Colonic mucosa (tissue), 4 donors: Measurements from ENCODE around the gene NRTN. TPM values are rescaled to one million over a fixed set of nuclear protein-coding genes. Genes with fewer than 3 reads are reported as not detected.
A peak's percentile ranks its signal among the peaks of the same experiment; 100 is the strongest.

Experiments used
- DNase-seq: peaks from one replicate; pipeline ENCODE4 v3.0.0-alpha.2; 2020
- H3K27ac ChIP-seq: fragments of 200-600 bp; one replicate; pipeline ENCODE4 v1.8.0; 2021
- H3K27me3 ChIP-seq: fragments of 200-600 bp; one replicate; pipeline ENCODE4 v1.8.0; 2021
- H3K36me3 ChIP-seq: fragments of 200-600 bp; one replicate; pipeline ENCODE4 v1.8.0; 2021
- H3K4me1 ChIP-seq: fragments of 200-600 bp; one replicate; pipeline ENCODE4 v1.8.0; 2021; ENCODE audit warnings: mild to moderate bottlenecking
- H3K4me3 ChIP-seq: fragments of 200-600 bp; one replicate; pipeline ENCODE4 v1.8.0; 2021
- H3K9ac ChIP-seq, 2 donors: one replicate each; pipeline ENCODE4 v1.7.0; 2013; ENCODE audit warnings: control low read depth in 2 of 2, low read depth in 2 of 2, low read length in 2 of 2
- H3K9me3 ChIP-seq: fragments of 200-600 bp; one replicate; pipeline ENCODE4 v1.8.0; 2021
- CTCF ChIP-seq: fragments of 200-600 bp; IDR thresholded peaks from one replicate; pipeline ENCODE4 v1.8.0; 2022; ENCODE audit warnings: antibody characterized with exemption, mild to moderate bottlenecking
- intact Hi-C: fragments of 100-400 bp; cut with DNase I; formaldehyde crosslinking; loops from one replicate; pipeline ENCODE4 v1.14.1; 2022
- total RNA-seq, 2 donors: library from RNA; stranded (reverse); fragmentation: NEBNext Ultra II Directional in 1 of 2; extraction: Animal tissue kit (Norgen Biotek cat#: 25700) in 1 of 2; gene quantifications; one replicate each; pipeline ENCODE4 v1.2.1, GENCODE V29; 2021
- donor health status: healthy.
- donor health status: DM: no; HTN: no; CAD: no.
- donor health status: DM: no; HTN: no; CAD: no.

NRTN gene
- total RNA-seq, 2 donors from 2014 or later, result 1.8 to 2.9 TPM

GRCh38 chr19:5818594-5818993 is 13.7 kb downstream of the NRTN start:
- H3K4me1 ChIP-seq, result no peaks in the 10 kb centered on the region
- H3K9me3 ChIP-seq, result no peaks in the 10 kb centered on the region
- no peaks in the 10 kb centered on the region for H3K36me3 ChIP-seq
- no peak overlapping the region for H3K4me3 ChIP-seq
- H3K9ac ChIP-seq, result no peak overlapping the region
- H3K27me3 ChIP-seq, result no peaks in the 10 kb centered on the region
- intact Hi-C loops, result no loop called here
- no peak for DNase-seq
- no peak for TF ChIP-seq CTCF
- H3K27ac ChIP-seq, result no peak overlapping the region

DNA sequence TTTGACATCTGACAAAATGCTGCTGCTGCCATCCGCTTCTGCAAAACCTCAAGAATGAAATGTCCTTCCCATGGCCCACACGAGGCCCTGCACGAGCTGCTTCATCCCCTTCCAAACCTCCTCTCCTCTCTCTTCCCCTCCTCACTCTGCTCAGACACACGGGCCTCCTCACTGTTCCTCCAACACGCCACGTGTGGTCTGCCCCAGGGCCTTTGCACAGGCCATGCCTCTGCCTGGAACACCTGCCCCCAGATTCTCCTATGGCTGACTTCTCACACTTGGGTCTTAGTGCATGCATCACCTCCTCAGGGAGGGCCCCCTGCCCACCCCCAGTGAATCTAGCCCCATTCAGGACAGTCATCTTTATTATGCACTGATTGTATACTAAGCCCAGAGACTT is 15.9 kb downstream of the NRTN start:
- DNase-seq, result no peak
- H3K27ac ChIP-seq, result no peak overlapping the region
- intact Hi-C loops, result loop anchor here (5.0 kb wide), 1 partner anchor 72 kb away; no protein-coding TSS in a partner anchor
- TF ChIP-seq CTCF, result no peak
- no peak overlapping the region for H3K9ac ChIP-seq
- no peaks in the 10 kb centered on the region for H3K9me3 ChIP-seq
- no peaks in the 10 kb centered on the region for H3K27me3 ChIP-seq
- no peaks in the 10 kb centered on the region for H3K36me3 ChIP-seq
- no peak overlapping the region for H3K4me3 ChIP-seq
- no peaks in the 10 kb centered on the region for H3K4me1 ChIP-seq

DNA sequence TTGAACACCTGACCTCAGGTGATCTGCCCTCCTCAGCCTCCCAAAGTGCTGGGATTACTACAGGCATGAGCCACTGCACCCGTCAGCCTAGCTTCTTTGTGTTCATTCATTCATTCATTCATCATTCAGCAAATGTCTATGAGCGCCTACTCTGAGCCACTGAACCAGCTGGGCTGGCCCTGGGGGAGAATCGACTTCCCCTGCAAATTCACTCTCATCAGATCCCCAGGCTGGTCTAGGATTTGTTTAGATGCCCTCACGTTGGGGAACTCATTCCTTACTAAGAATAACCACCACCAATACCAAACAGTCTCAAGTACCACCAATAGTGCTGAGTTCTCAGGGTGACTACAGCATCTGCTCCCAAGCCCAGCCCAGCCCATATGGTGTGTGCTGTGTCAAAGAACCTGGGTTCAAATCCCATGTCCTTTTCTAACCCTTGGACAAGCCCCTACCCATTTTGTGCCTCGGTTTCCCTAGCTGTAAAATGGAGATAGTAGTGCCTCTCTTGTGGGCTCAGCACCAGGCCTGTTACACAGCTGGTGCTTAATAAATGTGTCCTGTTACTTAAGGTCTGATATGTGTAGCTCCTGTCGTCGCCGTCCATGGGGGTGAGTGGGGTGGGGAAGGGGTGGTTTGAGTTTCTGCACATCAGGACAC is 16.8 kb downstream of the NRTN start:
- no peaks in the 10 kb centered on the region for H3K9me3 ChIP-seq
- no peak overlapping the region for H3K27ac ChIP-seq
- no peaks in the 10 kb centered on the region for H3K36me3 ChIP-seq
- no peak for TF ChIP-seq CTCF
- no peak overlapping the region for H3K9ac ChIP-seq
- no peaks in the 10 kb centered on the region for H3K27me3 ChIP-seq
- H3K4me1 ChIP-seq, result no peaks in the 10 kb centered on the region
- DNase-seq, result no peak
- intact Hi-C loops, result loop anchor here (5.0 kb wide), 1 partner anchor 71 kb away; no protein-coding TSS in a partner anchor
- H3K4me3 ChIP-seq, result no peak overlapping the region

DNA sequence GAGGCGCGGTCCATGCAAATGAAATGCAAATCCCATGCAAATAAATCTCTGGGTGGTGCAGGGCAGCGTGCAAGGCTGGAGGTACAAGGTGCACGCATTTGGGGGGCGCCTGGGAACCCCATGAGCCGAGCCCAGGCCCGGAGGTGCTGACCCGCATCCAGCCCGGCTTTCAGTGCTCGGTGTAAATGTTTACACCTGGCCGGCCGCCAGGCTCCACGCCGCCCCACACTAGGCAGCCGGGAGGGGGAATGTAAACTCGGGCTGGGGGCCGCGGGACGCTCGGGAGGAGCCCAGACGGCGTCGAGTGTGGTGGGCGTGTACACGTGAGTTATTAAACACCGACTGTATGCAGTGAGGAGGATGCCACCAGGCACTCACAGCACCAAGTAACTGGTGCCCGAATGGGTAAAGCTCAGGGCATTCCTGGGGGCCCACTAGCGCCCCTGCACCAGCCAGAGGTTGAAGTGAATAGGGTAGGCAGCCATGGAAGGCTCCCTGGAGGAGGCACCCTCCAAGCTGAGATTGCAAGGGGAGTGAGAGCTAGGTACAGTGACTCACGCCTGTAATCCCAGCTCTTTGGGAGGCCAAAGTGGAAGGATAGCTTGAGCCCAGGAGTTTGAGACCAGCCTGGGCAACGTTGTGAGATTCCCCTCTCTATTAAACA is 17.4 kb downstream of the NRTN start:
- H3K27ac ChIP-seq, result no peak overlapping the region
- H3K9me3 ChIP-seq, result no peaks in the 10 kb centered on the region
- no peak overlapping the region for H3K9ac ChIP-seq
- H3K4me3 ChIP-seq, result no peak overlapping the region
- H3K27me3 ChIP-seq, result no peaks in the 10 kb centered on the region
- no peak for TF ChIP-seq CTCF
- H3K36me3 ChIP-seq, result no peaks in the 10 kb centered on the region
- intact Hi-C loops, result loop anchor here (5.0 kb wide), 1 partner anchor 70 kb away; no protein-coding TSS in a partner anchor
- DNase-seq, result no peak
- peaks cover 5% of the 10 kb centered on the region for H3K4me1 ChIP-seq

GRCh38 chr19:5823579-5824281 is 18.9 kb downstream of the NRTN start:
- Histone ChIP-seq H3K4me1 (peaks cover 10% of the 10 kb centered on the region), H3K36me3 (no peaks in the 10 kb centered on the region), H3K4me3 (no peak overlapping the region), H3K9ac (no peak overlapping the region), H3K9me3 (no peaks in the 10 kb centered on the region), H3K27me3 (no peaks in the 10 kb centered on the region), H3K27ac (no peak overlapping the region)
- intact Hi-C loops, result loop anchor here (5.0 kb wide), 1 partner anchor 69 kb away; no protein-coding TSS in a partner anchor
- no peak for TF ChIP-seq CTCF
- DNase-seq, result peak; percentile 67
